Liver (tissue), 3 donors: ENCODE measurements around the gene MRFAP1.

Experiments used
- GABPA ChIP-seq, 2 donors: IDR thresholded peaks in 1 of 2; conservative IDR thresholded peaks in 1 of 2; 2 replicates each; pipeline ENCODE4 v1.6.1; 2016; ENCODE audit warnings: antibody characterized with exemption in 2 of 2, mild to moderate bottlenecking in 1 of 2, moderate library complexity in 1 of 2
- TF ChIP-seq, protein P1 (sequence below): fragments of 150-350 bp; IDR thresholded peaks from 2 replicates; pipeline ENCODE4 v1.5.1; 2017; ENCODE audit warnings: improper control_type of control experiment, low read depth, low read length; ENCODE audit not compliant: missing input control
- TF ChIP-seq, protein P2 (sequence below): IDR thresholded peaks from 2 replicates; pipeline ENCODE4 v1.6.1; 2016; ENCODE audit warnings: antibody characterized with exemption, mild to moderate bottlenecking
- donor health status: healthy.
- donor health status: healthy.

DNA sequence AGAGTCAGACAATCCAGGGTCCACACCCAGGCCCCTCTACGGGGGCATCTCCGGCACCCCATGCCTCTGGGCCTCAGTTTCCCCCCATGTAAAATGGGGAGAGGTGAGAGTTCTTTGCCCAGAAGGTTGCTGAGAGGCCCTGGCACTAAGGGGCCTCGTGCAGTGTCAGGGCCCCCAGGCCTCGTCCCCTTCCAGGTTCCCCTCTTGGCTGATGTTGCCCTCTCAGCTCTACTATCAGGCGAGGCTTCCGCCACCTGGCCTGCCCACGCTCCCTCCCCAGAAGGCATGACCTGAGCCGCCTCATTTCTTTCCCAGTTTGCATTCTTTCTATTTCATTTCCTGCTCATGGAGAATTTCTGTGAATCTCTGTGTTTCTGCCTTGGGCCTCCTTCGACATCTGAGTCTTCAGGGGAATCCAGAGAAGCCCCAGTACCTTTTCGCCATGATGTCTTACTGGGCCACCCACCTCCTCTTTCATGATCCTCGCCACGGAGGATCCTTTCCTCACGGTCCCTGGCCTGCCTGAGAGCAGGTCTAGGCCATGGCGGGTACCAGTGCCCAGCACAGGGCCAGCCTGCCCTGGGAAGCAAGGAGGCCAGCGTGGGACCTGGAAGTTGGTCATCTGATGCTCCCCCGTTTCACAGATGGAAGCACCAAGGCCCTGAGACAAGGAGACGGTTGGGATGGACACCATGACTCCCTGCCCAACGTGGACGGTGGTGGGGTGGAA is 21.9 kb upstream of the MRFAP1 start:
- TF ChIP-seq, protein P1, sequence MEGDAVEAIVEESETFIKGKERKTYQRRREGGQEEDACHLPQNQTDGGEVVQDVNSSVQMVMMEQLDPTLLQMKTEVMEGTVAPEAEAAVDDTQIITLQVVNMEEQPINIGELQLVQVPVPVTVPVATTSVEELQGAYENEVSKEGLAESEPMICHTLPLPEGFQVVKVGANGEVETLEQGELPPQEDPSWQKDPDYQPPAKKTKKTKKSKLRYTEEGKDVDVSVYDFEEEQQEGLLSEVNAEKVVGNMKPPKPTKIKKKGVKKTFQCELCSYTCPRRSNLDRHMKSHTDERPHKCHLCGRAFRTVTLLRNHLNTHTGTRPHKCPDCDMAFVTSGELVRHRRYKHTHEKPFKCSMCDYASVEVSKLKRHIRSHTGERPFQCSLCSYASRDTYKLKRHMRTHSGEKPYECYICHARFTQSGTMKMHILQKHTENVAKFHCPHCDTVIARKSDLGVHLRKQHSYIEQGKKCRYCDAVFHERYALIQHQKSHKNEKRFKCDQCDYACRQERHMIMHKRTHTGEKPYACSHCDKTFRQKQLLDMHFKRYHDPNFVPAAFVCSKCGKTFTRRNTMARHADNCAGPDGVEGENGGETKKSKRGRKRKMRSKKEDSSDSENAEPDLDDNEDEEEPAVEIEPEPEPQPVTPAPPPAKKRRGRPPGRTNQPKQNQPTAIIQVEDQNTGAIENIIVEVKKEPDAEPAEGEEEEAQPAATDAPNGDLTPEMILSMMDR, result no peak
- TF ChIP-seq GABPA (IDR thresholded peaks at IDR 0.05 in 1 of 2, conservative IDR thresholded peaks at IDR 0.05 in 1 of 2), result no peak
- TF ChIP-seq, protein P2, sequence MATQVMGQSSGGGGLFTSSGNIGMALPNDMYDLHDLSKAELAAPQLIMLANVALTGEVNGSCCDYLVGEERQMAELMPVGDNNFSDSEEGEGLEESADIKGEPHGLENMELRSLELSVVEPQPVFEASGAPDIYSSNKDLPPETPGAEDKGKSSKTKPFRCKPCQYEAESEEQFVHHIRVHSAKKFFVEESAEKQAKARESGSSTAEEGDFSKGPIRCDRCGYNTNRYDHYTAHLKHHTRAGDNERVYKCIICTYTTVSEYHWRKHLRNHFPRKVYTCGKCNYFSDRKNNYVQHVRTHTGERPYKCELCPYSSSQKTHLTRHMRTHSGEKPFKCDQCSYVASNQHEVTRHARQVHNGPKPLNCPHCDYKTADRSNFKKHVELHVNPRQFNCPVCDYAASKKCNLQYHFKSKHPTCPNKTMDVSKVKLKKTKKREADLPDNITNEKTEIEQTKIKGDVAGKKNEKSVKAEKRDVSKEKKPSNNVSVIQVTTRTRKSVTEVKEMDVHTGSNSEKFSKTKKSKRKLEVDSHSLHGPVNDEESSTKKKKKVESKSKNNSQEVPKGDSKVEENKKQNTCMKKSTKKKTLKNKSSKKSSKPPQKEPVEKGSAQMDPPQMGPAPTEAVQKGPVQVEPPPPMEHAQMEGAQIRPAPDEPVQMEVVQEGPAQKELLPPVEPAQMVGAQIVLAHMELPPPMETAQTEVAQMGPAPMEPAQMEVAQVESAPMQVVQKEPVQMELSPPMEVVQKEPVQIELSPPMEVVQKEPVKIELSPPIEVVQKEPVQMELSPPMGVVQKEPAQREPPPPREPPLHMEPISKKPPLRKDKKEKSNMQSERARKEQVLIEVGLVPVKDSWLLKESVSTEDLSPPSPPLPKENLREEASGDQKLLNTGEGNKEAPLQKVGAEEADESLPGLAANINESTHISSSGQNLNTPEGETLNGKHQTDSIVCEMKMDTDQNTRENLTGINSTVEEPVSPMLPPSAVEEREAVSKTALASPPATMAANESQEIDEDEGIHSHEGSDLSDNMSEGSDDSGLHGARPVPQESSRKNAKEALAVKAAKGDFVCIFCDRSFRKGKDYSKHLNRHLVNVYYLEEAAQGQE, result no peak
